ENCODE measurements around the gene OR51V1. TPM values are rescaled to one million over a fixed set of nuclear protein-coding genes. Genes with fewer than 3 reads are reported as not detected.

The OR51V1 gene
- total RNA-seq, 1 experiment from 2014 or later = not detected

GRCh38 chr11:5247472-5248192, 47.1 kb upstream of the OR51V1 start:
- Mint-ChIP-seq H3K4me1 (no peaks in the 10 kb centered on the region), H3K27ac (no peak overlapping the region), H3K4me3 (no peak overlapping the region), H3K27me3 (ENCODE audit: low read depth) (no peaks in the 10 kb centered on the region; the same call in 1 of the 2 replicates), H3K36me3 (no peaks in the 10 kb centered on the region), H3K9me3 (no peaks in the 10 kb centered on the region)
- ChIA-PET POLR2A (no interaction called here), CTCF (no interaction called here)
- DNase-seq (ENCODE audit: low spot score) = no peak
- ATAC-seq = no peak
- no peak for TF ChIP-seq CREM (CRISPR knock-in tag; IDR thresholded peaks at IDR 0.05)
- TF ChIP-seq E2F5 (CRISPR knock-in tag; IDR thresholded peaks at IDR 0.05) = no peak
- no peak for TF ChIP-seq ZNF121 (CRISPR knock-in tag; IDR thresholded peaks at IDR 0.05)
- TF ChIP-seq ZNF138 (CRISPR knock-in tag; conservative IDR thresholded peaks at IDR 0.05) = no peak
- TF ChIP-seq ZNF512 (CRISPR knock-in tag; IDR thresholded peaks at IDR 0.05; ENCODE audit: borderline replicate concordance) = no peak
- TF ChIP-seq ZNF219 (CRISPR knock-in tag; IDR thresholded peaks at IDR 0.05; ENCODE audit: borderline replicate concordance) = no peak
- TF ChIP-seq USF1 (CRISPR knock-in tag; IDR thresholded peaks at IDR 0.05) = no peak

GRCh38 chr11:5246772-5247471, 46.4 kb upstream of the OR51V1 start:
- DNase-seq (ENCODE audit: low spot score) = no peak
- Mint-ChIP-seq H3K4me1 (no peaks in the 10 kb centered on the region), H3K36me3 (no peaks in the 10 kb centered on the region), H3K4me3 (no peak overlapping the region), H3K27me3 (ENCODE audit: low read depth) (no peaks in the 10 kb centered on the region; the same call in 1 of the 2 replicates), H3K9me3 (no peaks in the 10 kb centered on the region), H3K27ac (no peak overlapping the region)
- ChIA-PET POLR2A (no interaction called here), CTCF (no interaction called here)
- ATAC-seq = no peak
- TF ChIP-seq FOXP1 (CRISPR knock-in tag; IDR thresholded peaks at IDR 0.05; ENCODE audit: borderline replicate concordance) = no peak

- DNase-seq (ENCODE audit: low spot score) (no peak), ATAC-seq (no peak)
- H3K4me3 Mint-ChIP-seq = no peak overlapping the region
- H3K27me3 Mint-ChIP-seq (ENCODE audit: low read depth) = no peaks in the 10 kb centered on the region
- TF ChIP-seq ZNF423 (CRISPR knock-in tag; IDR thresholded peaks at IDR 0.05) (no peak), FOXJ3 (CRISPR knock-in tag; IDR thresholded peaks at IDR 0.05; ENCODE audit: borderline replicate concordance) (no peak), ZNF121 (CRISPR knock-in tag; IDR thresholded peaks at IDR 0.05) (no peak), FOXK1 (CRISPR knock-in tag; IDR thresholded peaks at IDR 0.05) (no peak)
- H3K9me3 Mint-ChIP-seq = no peaks in the 10 kb centered on the region
- ChIA-PET POLR2A (no interaction called here), CTCF (no interaction called here)
- H3K27ac Mint-ChIP-seq = no peak overlapping the region
- H3K4me1 Mint-ChIP-seq = no peaks in the 10 kb centered on the region
- H3K36me3 Mint-ChIP-seq = no peaks in the 10 kb centered on the region
Observed at GRCh38 chr11:5245155-5245554, 44.7 kb upstream of the OR51V1 start.

- no peak overlapping the region for H3K4me3 Mint-ChIP-seq
- H3K4me1 Mint-ChIP-seq = no peaks in the 10 kb centered on the region
- no peak overlapping the region for H3K27ac Mint-ChIP-seq
- DNase-seq (ENCODE audit: low spot score) (no peak), ATAC-seq (no peak)
- H3K9me3 Mint-ChIP-seq = no peaks in the 10 kb centered on the region
- ChIA-PET CTCF (no interaction called here), POLR2A (no interaction called here)
- H3K36me3 Mint-ChIP-seq = no peaks in the 10 kb centered on the region
- H3K27me3 Mint-ChIP-seq (ENCODE audit: low read depth) = no peaks in the 10 kb centered on the region
- TF ChIP-seq CREM (CRISPR knock-in tag; IDR thresholded peaks at IDR 0.05) (no peak), ZMAT4 (CRISPR knock-in tag; IDR thresholded peaks at IDR 0.05) (no peak), GRHL2 (CRISPR knock-in tag; IDR thresholded peaks at IDR 0.05; ENCODE audit: insufficient replicate concordance, severe bottlenecking) (no peak), CBFB (CRISPR knock-in tag; IDR thresholded peaks at IDR 0.05; ENCODE audit: low read depth) (no peak), E2F5 (CRISPR knock-in tag; IDR thresholded peaks at IDR 0.05) (no peak), ZBTB21 (CRISPR knock-in tag; IDR thresholded peaks at IDR 0.05; ENCODE audit: borderline replicate concordance) (no peak), GTF2I (CRISPR knock-in tag; conservative IDR thresholded peaks at IDR 0.05) (no peak), PREB (CRISPR knock-in tag; IDR thresholded peaks at IDR 0.05; ENCODE audit: borderline replicate concordance) (no peak), CDX4 (CRISPR knock-in tag; IDR thresholded peaks at IDR 0.05; ENCODE audit: borderline replicate concordance) (no peak)
Observed at GRCh38 chr11:5243816-5244180, 43.3 kb upstream of the OR51V1 start.

Measured in WTC11 (cell line).